ENCODE results near the gene FAM151B. TPM values are rescaled to one million over a fixed set of nuclear protein-coding genes. Genes with fewer than 3 reads are reported as not detected.
A peak's percentile ranks its signal among the peaks of the same experiment; 100 is the strongest.

FAM151B gene
- total and polyA plus RNA-seq, 10 of the 15 experiments (the other 5 are each of a cell fraction or from before 2014, with no cell fraction given): 0.05 to 0.79 (median 0.22) TPM

- intact Hi-C loops (cut with micrococcal nuclease; ENCODE audit: unreplicated experiment): no loop called here
- no peak for ATAC-seq
Measured at GRCh38 chr5:80509362-80509761, 21.5 kb downstream of the FAM151B start.

GRCh38 chr5:80516826-80517225 is 28.9 kb downstream of the FAM151B start:
- no peaks in the 10 kb centered on the region for H3K27me3 ChIP-seq (replicated peaks in 1 of 2; ENCODE audit: control insufficient read depth in 2 of 2, insufficient read depth in 2 of 2, low read length in 1 of 2)
- no peak overlapping the region for H3K4me2 ChIP-seq (ENCODE audit: control insufficient read depth, insufficient read depth)
- no peaks in the 10 kb centered on the region for H3K4me1 ChIP-seq (ENCODE audit: control insufficient read depth, insufficient read depth, low read length)
- CTCF ChIA-PET: no interaction called here
- WGBS (ENCODE audit: insufficient coverage, insufficient replicate concordance, low lambda C conversion rate, missing lambda C conversion rate): 1% methylated on average over 4 of the region's 4 CpGs
- BruUV-seq (replicated peaks): no TSS peak
- FAIRE-seq: no peak
- no peaks in the 10 kb centered on the region for H4K20me1 ChIP-seq (ENCODE audit: control insufficient read depth, insufficient read depth)
- no peak overlapping the region for H2AFZ ChIP-seq (ENCODE audit: control insufficient read depth, low read depth, low read length)
- intact Hi-C loops (cut with micrococcal nuclease; ENCODE audit: unreplicated experiment) (no loop called here), in situ Hi-C loops (cut with MboI) (no loop called here)
- TF ChIP-seq TARDBP (IDR thresholded peaks at IDR 0.05; ENCODE audit: borderline replicate concordance) (no peak), NFYB (IDR thresholded peaks at IDR 0.05; ENCODE audit: insufficient read depth, low read depth, low read length) (no peak), USF1 (IDR thresholded peaks at IDR 0.05; ENCODE audit: borderline replicate concordance, extremely low read length, insufficient read depth, low read depth, low read length) (no peak), E2F4 (IDR thresholded peaks at IDR 0.05; ENCODE audit: low read depth, low read length) (no peak), STAT1 (conservative IDR thresholded peaks at IDR 0.05) (no peak), IKZF2 (IDR thresholded peaks at IDR 0.05) (peak in 1 of 2 experiments; percentile 23; a peak in 2 of 4 replicates)
- H3K27ac ChIP-seq (ENCODE audit: control insufficient read depth, insufficient read depth): no peak overlapping the region
- peak; percentile 2 for DNase-seq (ENCODE audit: low read depth, low spot score)
- POLR2A ChIA-PET: interaction anchor here (0.6 kb wide), 1 partner anchor 113 kb away, joined by 3 read pairs; no protein-coding TSS in a partner anchor
- no peak overlapping the region for H3K4me3 ChIP-seq
- RAD21 ChIA-PET (ENCODE audit: unreplicated experiment): no interaction called here
- no peaks in the 10 kb centered on the region for H3K9me3 ChIP-seq (replicated peaks; ENCODE audit: control insufficient read depth, insufficient read depth, low read length)
- no peaks in the 10 kb centered on the region for H3K79me2 ChIP-seq (ENCODE audit: control insufficient read depth, insufficient read depth, low read length)
- H3K36me3 ChIP-seq (ENCODE audit: control insufficient read depth in 2 of 2, insufficient read depth in 2 of 2, low read length in 1 of 2): no peaks in the 10 kb centered on the region
- ATAC-seq: peak; percentile 91
- SMC1A ChIA-PET (ENCODE audit: uncharacterized antibody, unreplicated experiment): no interaction called here
- no peak overlapping the region for H3K9ac ChIP-seq (ENCODE audit: control insufficient read depth, insufficient read depth, low read length)

More at GRCh38 chr5:80509362-80509761, 21.5 kb downstream of the FAM151B start:
- H3K4me1 ChIP-seq (ENCODE audit: control insufficient read depth, insufficient read depth, low read length): no peaks in the 10 kb centered on the region
- H2AFZ ChIP-seq (ENCODE audit: control insufficient read depth, low read depth, low read length): no peak overlapping the region
- WGBS (ENCODE audit: insufficient coverage, insufficient replicate concordance, low lambda C conversion rate, missing lambda C conversion rate): 81% methylated on average over 4 of the region's 4 CpGs
- FAIRE-seq (no peak), DNase-seq (ENCODE audit: low read depth, low spot score) (no peak)
- H3K9ac ChIP-seq (ENCODE audit: control insufficient read depth, insufficient read depth, low read length): no peak overlapping the region
- H3K79me2 ChIP-seq (ENCODE audit: control insufficient read depth, insufficient read depth, low read length): no peaks in the 10 kb centered on the region
- H3K27ac ChIP-seq (ENCODE audit: control insufficient read depth, insufficient read depth): no peak overlapping the region
- no peak overlapping the region for H3K4me2 ChIP-seq (ENCODE audit: control insufficient read depth, insufficient read depth)
- H3K36me3 ChIP-seq (ENCODE audit: control insufficient read depth in 2 of 2, insufficient read depth in 2 of 2, low read length in 1 of 2): no peaks in the 10 kb centered on the region
- RAD21 ChIA-PET (ENCODE audit: unreplicated experiment): interaction anchor here (1.1 kb wide), 1 partner anchor 18 kb away, joined by 3 read pairs; no protein-coding TSS in a partner anchor
- H4K20me1 ChIP-seq (ENCODE audit: control insufficient read depth, insufficient read depth): no peaks in the 10 kb centered on the region
- POLR2A ChIA-PET: no interaction called here
- no peaks in the 10 kb centered on the region for H3K27me3 ChIP-seq (replicated peaks in 1 of 2; ENCODE audit: control insufficient read depth in 2 of 2, insufficient read depth in 2 of 2, low read length in 1 of 2)
- SMC1A ChIA-PET (ENCODE audit: uncharacterized antibody, unreplicated experiment): interaction anchor here (1.2 kb wide), 1 partner anchor 11 kb away, joined by 3 read pairs; no protein-coding TSS in a partner anchor
- TF ChIP-seq CEBPB (IDR thresholded peaks at IDR 0.05; ENCODE audit: borderline replicate concordance in 1 of 2, low read depth in 2 of 2, low read length in 2 of 2): no peak
- TF ChIP-seq CHD2 (IDR thresholded peaks at IDR 0.05; ENCODE audit: borderline replicate concordance, low read depth, low read length): no peak
- no peak for TF ChIP-seq ATF7 (IDR thresholded peaks at IDR 0.05; ENCODE audit: low read depth)
- TF ChIP-seq MEF2A (IDR thresholded peaks at IDR 0.05; ENCODE audit: insufficient read depth, low read depth, low read length): no peak
- no peak for TF ChIP-seq MTA3 (IDR thresholded peaks at IDR 0.05; ENCODE audit: borderline replicate concordance, low read length)
- no peak for TF ChIP-seq USF1 (IDR thresholded peaks at IDR 0.05; ENCODE audit: borderline replicate concordance, extremely low read length, insufficient read depth, low read depth, low read length)
- BruUV-seq (replicated peaks): no TSS peak
- H3K9me3 ChIP-seq (replicated peaks; ENCODE audit: control insufficient read depth, insufficient read depth, low read length): no peaks in the 10 kb centered on the region
- no peak overlapping the region for H3K4me3 ChIP-seq
- in situ Hi-C loops (cut with MboI): no loop called here
- CTCF ChIA-PET: interaction anchor here (1.1 kb wide), 1 partner anchor 38 kb away, joined by 3 read pairs; no protein-coding TSS in a partner anchor

Data from GM12878 (cell line).